ENCODE results near the gene KRTAP4-16.
"Not testable (repeated sequence)": the region's sequence is repeated elsewhere in the genome, so short reads cannot be mapped to it uniquely, and the experiment has no call there.

The KRTAP4-16 gene

DNA sequence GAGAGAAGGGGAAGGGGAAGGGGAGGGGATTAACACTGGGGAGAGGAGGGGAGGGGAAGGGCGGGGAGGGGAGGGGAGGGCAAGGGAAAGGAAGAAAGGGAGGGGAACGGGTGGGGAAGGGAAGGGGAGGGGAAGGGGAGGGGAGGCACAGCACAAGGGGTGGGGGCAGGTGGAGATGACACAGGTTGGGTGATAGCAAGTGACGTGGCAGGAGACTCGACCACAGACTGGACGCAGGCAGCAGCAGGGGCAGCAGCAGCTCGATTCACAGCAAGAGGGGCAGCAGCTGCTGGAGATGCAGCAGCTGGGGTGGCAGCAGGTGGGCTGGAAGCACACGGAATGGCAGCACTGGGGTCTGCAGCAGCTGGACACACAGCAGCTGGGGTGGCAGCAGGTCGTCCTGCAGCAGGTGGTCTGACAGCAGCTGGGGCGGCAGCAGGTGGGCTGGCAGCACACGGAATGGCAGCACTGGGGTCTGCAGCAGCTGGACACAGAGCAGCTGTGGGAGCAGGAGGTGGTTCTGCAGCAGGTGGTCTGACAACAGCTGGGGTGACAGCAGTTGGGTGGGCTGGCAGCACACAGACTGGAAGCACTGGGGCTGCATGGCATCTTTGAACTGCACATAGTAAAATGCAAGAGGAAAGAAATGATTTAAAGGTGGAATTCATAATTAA lies at the start of gene KRTAP4-16:
Gene KRTAP4-16 (minus strand): TSS at position 624 of the 674 bp plus-strand sequence. CDS start 0 bp downstream, at position 624.
- DNase-seq (ENCODE audit: low spot score) = no peak

DNA sequence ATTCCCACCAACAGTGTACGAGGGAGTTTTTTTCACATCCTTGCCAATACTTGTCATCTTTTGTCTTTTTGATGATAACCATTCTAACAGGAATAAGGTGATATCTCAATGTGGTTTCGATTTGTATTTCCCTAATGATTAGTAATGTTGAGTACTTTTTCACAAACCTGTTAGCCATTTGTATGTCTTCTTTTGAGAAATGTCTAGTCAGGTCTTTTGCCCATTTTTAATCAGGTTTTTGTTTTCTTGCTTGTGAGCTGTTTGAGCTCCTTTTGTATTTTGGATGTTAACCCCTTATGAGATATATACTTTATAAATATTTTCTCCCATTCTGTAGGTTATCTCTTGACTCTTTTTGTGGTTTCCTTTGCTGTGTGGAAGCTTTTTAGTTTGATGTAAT lies 49.5 kb upstream of the KRTAP4-16 start:
- no peak for DNase-seq (ENCODE audit: low spot score)

DNA sequence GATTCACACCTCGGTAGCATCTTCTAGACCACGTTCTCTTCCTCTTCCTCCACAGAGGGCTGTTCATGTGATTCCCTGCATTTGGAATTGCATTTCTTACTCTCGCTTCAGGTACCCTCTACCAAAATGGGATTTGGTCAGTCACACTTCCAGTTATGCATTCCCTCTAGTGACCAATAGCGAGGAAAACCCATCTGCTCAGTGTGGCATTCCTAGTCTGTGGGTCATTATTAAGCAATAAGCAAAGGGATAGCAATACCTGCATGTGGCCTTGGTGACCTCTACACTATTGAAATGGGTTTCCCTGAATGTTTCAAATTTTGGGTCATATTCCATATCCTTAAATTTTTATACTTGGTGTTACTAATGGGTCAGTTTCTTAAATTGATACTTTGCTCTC lies 48.0 kb upstream of the KRTAP4-16 start:
- no peak for DNase-seq (ENCODE audit: low spot score)

DNA sequence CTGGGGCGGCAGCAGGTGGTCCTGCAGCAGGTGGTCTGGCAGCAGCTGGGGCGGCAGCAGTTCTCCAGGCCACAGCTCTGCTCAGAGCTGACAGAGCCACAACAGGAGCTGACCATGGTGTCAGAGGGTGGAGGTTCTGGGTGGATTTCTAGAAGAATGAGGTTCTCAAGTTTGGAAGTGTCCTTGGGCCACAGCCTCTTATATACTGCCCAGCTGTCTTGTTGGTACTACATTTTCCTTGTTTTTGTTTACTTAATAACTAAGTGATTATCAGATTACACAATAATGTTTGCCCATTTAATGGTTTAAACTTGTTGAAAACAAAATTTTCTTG lies 47.6 kb upstream of the KRTAP4-16 start, which contains the start of gene KRTAP4-5:
Gene KRTAP4-5 (minus strand): TSS at position 174 of the 334 bp plus-strand sequence. CDS start 58 bp downstream, at position 116.
- DNase-seq (ENCODE audit: low spot score) = no peak

DNA sequence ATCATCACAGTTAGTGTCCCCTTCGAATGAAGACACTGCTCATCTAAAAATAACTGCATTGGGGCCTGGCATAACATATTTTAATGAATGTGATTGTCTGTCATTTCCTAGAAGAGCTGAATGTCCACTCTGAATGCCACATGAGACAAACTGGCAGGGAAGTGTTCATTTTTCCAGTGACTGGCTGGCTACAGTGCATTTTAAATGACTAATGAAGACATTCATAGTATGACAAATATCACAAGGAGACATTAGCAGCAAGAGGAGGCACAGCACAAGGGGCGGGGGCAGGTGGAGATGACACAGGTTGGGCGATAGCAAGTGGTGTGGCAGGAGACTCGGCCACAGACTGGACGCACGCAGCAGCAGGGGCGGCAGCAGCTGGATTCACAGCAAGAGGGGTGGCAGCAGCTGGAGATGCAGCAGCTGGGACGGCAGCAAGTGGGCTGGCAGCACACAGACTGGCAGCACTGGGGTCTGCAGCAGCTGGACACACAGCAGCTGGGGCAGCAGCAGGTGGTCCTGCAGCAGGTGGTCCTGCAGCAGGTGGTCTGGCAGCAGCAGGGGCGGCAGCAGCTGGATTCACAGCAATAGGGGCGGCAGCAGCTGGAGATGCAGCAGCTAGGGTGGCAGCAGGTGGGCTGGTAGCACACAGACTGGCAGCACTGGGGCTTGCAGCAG lies 47.1 kb upstream of the KRTAP4-16 start:
- DNase-seq (ENCODE audit: low spot score) = not testable (repeated sequence)

DNA sequence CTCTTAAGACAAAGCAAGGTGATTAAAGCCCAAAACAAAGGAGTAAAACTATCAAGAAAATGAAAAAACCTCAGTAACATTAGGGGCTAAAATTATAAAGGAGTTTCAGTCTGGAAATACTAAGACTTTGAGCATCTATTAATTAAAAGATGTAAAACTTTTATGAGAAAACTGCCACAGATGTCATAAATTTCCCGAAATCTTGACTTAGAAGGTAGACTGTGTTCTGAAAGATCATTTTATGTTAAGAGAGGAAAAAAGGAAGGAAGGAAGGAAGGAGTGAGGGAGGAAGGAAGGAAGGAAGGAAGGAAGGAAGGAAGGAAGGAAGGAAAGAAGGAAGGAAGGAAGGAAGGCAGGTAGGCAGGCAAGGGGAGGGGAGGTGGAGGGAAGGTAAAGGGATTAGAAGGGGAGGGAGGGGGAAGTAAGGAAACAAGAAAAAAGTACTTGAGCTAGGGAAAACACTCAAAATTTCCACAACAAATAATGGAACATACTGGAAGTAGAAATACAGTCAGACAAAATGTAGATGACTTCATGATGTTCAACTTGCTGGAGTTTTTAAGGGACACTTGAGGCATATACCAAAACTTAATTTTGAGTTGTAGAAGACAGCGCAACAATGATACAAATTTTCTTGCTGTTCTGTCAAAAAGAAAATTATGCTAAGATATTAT lies 45.7 kb upstream of the KRTAP4-16 start:
- DNase-seq (ENCODE audit: low spot score) = no peak

DNA sequence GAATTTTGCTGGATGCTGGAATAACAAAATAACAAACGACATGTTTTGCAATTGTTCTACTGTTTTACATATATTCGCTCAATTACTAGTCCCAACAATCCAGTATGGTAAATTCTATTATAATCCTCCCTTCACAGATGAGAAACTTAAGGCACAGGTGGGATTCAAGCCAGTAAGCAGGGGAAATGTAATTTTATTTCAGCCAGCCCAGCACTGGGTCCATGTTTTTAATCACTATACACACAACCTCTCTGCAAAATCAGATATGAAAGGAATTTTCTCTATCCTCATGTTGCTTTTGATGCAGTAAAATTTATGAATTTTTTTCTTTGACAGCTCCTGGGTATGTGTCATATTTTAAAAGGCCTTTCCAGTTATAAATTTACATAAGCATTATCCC lies 43.3 kb upstream of the KRTAP4-16 start:
- DNase-seq (ENCODE audit: low spot score) = no peak

DNA sequence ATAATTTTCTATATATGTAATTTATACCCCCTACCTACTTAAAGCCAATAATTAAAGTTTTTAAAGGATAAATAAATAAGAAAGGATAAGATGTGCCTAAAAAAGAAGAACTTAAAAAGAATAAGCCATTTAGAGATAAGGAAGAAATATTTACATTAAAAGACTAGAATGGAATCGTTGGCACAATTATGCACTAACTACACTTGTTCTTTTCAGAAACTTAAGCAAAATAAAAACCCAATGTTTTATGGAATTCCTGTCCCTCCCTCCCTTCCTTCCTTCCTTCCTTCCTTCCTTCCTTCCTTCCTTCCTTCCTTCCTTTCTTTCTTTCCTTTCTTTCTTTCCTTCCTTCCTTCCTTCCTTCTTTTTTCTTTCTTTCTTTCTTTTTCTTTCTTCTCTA lies 42.8 kb upstream of the KRTAP4-16 start:
- DNase-seq (ENCODE audit: low spot score) = no peak

DNA sequence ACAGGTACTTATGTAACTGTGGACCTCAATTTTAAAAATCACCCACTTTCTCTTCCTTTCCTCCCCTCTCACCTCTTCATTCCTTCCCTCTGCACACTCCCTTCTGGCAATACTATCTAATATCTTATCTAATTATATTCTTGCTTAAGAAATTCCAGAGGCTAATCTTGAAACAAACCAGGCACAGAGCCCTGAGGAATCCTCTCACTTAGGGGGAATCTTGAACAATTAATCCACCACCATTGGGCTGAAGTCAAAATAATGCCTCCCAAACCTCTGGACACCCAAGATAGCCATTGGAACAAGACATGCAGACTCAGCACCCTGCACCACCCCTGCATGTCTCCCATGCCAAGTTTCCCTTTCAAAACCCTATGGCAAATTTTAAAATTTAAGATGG lies 39.4 kb upstream of the KRTAP4-16 start:
- no peak for DNase-seq (ENCODE audit: low spot score)

DNA sequence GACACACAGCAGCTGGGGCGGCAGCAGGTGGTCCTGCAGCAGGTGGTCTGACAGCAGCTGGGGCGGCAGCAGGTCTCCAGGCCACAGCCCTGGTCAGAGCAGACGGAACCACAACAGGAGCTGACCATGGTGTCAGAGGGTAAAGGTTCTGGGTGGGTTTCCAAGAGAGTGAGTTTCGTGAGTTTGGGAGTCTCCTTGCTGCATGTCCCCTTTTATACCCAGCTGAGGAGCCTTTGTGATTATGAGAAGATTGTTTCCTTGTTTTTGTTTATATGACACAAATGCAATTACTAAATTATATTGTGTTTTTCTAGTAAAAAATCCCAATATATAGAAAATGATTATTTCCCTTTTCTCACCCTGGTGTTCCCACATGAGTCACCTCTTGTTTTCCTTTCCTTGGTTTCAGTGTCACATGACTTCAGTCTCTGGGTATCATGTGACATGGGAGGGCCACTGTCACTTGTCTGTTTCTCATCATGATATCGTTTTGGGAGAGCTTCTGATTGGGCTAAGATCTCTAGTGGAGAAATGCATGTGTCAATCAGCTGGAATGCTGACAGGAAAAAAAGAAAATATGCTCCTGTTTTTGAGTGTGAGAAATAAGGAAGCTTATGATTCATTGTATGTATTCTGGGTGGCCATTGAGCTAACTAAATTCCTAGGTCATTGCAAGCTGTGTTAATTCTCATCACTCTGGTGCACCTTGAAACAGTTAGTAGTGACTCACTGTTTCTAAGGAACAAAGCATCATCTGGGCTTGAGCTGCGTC lies 38.5 kb upstream of the KRTAP4-16 start, which contains the start of gene KRTAP4-6:
Gene KRTAP4-6 (minus strand): TSS at position 185 of the 772 bp plus-strand sequence. CDS start 57 bp downstream, at position 128.
- DNase-seq (ENCODE audit: low spot score) = no peak

DNA sequence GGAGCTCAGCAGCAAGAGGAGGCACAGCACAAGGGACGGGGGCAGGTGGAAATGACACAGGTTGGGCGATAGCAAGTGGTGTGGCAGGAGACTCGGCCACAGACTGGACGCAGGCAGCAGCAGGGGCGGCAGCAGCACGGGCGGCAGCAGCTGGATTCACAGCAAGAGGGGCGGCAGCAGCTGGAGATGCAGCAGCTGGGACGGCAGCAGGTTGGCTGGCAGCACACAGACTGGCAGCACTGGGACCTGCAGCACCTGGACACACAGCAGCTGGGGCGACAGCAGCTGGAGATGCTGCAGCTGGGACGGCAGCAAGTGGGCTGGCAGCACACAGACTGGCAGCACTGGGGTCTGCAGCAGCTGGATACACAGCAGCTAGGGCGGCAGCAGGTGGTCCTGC lies 37.9 kb upstream of the KRTAP4-16 start:
- DNase-seq (ENCODE audit: low spot score) = not testable (repeated sequence)

DNA sequence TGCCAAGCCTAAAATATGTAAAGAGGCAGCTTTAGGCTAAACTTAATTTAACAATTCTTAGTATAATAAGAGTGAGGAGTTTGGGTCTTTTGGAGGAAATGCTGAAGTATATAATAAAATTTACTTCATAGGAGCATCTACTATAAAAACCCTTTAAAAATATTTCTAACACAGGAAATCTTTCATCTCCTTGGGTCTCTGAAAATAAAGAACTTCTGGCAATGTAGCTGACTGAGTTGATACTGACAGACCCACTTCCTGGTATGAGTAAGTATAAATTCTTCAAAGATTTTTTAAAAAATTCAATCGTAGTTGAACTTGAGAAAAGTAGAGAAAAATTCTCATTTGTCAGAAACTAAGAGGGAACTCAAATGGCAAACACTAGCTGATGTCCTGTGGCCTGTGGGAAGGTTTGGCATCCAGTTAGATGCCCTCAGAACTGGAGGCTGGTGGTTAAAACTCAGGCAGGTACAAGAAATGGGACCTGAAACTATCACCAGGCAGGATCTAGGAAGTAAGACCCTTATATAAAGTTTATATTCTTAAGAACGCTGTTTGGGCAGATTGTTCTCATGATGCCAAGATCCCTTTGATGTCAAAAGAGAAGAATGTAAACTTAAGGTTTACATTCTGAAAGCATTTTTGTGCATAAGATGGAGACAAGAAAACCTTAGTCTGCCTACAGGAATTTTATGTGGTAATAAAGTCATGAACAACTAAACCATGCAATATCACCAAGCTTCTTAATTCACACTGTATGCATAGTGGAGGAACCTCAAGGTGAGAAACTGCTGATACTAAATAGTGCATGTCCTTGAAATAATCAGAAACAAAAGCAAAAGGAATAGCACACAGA lies 32.1 kb upstream of the KRTAP4-16 start:
- DNase-seq (ENCODE audit: low spot score) = no peak

DNA sequence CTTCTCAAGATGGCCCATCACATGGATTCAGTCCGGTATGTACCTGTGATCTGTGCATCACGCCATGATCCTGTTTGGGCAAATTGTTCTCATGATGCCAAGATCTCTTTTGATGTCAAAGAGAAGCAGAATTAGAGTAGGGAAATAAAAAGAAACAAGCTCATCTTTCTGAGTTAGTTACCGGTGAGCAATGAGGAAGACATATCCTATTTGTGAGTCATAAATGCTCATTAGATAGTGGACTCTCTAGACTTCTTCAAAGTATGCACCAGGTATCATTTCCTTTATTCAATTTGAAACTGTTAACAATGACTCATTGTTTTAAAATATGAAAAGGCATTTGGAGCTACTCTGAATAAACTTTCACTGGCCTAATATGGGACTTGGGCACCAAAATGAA lies 30.0 kb upstream of the KRTAP4-16 start:
- no peak for DNase-seq (ENCODE audit: low spot score)

DNA sequence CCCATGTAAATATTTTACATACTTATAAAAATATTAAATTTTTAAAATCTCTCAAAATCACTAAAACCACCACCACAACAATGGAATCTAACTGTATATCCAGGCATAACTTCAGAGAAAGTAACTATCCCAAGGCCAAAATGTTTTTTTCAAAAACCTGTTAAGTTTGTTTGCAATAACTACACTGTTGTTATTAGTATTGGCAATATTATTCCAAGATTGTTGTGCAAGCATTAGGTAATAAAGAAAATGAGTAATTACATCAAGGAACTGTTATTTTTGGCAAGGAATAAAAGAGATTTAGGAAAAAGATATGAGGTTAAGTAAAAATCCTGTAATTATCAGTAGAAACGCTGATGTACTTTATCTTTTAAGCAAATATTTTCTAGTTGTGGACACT lies 25.4 kb upstream of the KRTAP4-16 start:
- no peak for DNase-seq (ENCODE audit: low spot score)

DNA sequence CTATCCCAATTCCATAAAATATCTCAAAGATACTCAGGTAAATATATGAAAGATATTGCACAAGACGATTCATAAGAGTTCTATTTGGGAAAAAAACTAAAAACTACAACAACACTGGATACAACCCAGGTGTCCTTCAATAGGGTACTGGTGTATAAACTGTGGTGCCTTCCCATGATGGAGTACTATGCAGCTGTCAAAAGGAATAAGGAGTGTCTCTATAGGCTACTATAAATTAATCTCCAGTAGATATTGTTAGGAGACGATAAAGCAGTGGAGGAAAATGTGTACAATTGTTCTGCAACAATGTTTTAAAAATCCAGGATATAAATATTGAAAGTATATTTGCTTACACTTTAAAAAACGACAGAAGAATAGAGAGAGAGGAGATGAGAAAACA lies 24.4 kb upstream of the KRTAP4-16 start:
- DNase-seq (ENCODE audit: low spot score) = no peak

DNA sequence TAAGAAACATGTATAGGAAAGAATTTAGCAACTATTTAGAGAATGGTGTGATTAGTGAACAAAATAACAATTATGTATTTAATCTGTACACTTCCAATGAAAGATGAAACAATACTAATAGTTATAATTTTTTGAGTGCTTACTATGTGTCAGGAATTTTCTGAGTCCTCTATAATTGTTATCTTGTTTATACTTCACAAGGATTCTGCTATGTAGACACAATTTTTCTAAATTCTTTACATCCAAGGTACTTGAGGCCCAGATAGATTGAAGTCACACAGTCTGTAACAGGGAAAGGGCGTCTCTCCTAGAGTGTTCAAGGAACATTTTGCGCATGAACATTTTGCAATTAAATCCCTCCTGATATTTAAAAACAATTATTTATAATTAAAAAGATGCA lies 23.1 kb upstream of the KRTAP4-16 start:
- no peak for DNase-seq (ENCODE audit: low spot score)

DNA sequence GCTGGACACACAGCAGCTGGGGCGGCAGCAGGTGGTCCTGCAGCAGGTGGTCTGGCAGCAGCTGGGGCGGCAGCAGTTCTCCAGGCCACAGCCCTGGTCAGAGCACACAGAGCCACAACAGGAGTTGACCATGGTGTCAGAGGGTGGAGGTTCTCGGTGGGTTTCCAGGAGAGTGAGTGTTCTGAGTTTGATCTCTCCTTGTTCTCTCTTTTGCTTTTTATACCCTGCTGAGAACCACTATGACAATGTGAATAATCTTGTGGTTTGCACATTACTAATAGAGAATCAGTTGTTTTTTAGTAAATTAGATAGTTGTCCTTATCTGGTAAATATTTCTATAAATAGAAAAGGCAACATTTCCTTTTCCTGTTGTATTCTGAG lies 22.0 kb upstream of the KRTAP4-16 start, which contains the start of gene KRTAP4-12:
Gene KRTAP4-12 (minus strand): TSS at position 192 of the 381 bp plus-strand sequence. CDS start 60 bp downstream, at position 132.
- DNase-seq (ENCODE audit: low spot score) = not testable (repeated sequence)

DNA sequence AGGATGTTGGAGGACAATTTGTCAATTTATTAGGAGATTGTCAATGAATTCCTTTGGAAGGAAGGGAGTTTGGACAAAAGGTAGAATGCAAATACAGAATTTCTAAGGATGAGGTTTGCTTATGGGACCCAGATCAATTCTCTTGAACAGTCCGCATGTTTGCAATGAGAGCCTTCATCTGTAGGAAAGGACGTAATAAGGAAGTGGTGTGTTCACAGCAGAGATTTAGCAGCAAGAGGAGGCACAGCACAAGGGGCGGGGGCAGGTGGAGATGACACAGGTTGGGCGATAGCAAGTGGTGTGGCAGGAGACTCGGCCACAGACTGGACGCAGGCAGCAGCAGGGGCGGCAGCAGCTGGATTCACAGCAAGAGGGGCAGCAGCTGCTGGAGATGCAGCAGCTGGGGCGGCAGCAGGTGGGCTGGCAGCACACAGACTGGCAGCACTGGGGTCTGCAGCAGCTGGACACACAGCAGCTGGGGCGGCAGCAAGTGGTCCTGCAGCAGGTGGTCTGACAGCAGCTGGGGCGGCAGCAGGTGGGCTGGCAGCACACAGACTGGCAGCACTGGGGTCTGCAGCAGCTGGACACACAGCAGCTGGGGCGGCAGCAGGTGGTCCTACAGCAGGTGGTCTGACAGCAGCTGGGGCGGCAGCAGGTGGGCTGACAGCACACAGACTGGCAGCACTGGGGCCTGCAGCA lies 21.4 kb upstream of the KRTAP4-16 start:
- DNase-seq (ENCODE audit: low spot score) = not testable (repeated sequence)

DNA sequence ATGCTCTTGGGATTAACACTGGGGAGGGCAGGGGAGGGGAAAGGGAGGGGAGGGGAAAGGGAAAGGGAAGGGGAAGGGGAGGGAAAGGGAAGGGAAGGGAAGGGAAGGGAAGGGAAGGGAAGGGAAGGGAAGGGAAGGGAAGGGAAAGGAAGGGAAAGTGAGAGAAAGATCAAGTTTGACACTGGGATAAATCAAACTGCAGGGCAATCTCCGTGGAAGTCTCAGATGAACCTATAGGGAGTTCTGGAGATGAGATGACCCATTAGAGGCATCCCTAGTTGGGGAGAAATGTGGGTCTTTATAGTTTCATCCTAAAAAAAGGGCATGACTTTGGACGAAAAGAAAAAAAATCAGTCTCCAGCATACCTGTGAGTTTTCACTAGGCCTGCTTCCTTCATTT lies 19.7 kb upstream of the KRTAP4-16 start:
- DNase-seq (ENCODE audit: low spot score) = no peak
